Measurements from ENCODE around the gene C11orf68.

Gene C11orf68

DNA sequence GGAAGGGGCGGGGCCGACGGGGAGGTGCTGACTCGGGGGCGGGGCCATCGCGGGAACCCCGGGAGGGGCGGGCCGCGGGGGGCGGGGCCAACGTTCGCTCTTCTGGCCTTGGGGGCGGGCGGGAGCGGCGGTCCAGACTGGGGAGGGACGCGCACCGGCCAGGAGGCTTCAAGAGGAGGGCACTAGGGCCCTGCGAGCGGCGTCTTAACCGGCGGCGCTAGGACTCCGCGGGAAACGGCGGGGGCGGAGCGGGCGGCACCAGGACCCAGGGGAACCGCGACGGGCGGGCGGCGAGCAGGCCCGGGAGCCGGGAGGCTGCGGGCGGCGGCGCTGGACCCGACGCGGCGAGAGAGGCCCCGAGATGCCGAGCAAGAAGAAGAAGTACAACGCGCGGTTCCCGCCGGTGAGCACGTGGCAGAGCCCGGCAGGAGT is 295 bp upstream of the C11orf68 start, which contains the start of gene DRAP1:
DRAP1 (plus strand) TSS at position 286 of the 432 bp plus-strand sequence; CDS start at position 362, 76 bp downstream.
- H3K9me2 ChIP-seq (replicated peaks; ENCODE audit: insufficient read depth, low read length): no peaks in the 10 kb centered on the region
- H3K4me2 ChIP-seq (ENCODE audit: low read depth, low read length): peak within 1 kb of the TSS; percentile 99
- H2AFZ ChIP-seq (ENCODE audit: low read length): peak within 1 kb of the TSS; percentile 77
- peaks cover 36% of the 10 kb centered on the region for H3K79me2 ChIP-seq (ENCODE audit: low read length)
- no peaks in the 10 kb centered on the region for H4K20me1 ChIP-seq (ENCODE audit: insufficient read depth, low read length)
- peak; percentile 99 for DNase-seq
- H3K4me3 ChIP-seq (ENCODE audit: low read length): peak within 1 kb of the TSS; percentile 85
- peaks cover 8% of the 10 kb centered on the region; the same call in 1 of the 2 replicates for H3K4me1 ChIP-seq (ENCODE audit: low read length)
- no peaks in the 10 kb centered on the region for H3K27me3 ChIP-seq (replicated peaks; ENCODE audit: insufficient read depth, low read length)
- H3K27ac ChIP-seq (ENCODE audit: low read length): peak within 1 kb of the TSS; percentile 31; the same call in 1 of the 2 replicates
- H3K9ac ChIP-seq (ENCODE audit: low read length): peak within 1 kb of the TSS; percentile 90
- no peaks in the 10 kb centered on the region for H3K9me3 ChIP-seq (replicated peaks; ENCODE audit: insufficient read depth, low read length)
- TF ChIP-seq EZH2phosphoT487 (IDR thresholded peaks at IDR 0.05; ENCODE audit: low read length): no peak
- TF ChIP-seq EZH2 (optimal IDR thresholded peaks at IDR 0.05; ENCODE audit: low read depth, low read length): no peak
- TF ChIP-seq, protein P1, sequence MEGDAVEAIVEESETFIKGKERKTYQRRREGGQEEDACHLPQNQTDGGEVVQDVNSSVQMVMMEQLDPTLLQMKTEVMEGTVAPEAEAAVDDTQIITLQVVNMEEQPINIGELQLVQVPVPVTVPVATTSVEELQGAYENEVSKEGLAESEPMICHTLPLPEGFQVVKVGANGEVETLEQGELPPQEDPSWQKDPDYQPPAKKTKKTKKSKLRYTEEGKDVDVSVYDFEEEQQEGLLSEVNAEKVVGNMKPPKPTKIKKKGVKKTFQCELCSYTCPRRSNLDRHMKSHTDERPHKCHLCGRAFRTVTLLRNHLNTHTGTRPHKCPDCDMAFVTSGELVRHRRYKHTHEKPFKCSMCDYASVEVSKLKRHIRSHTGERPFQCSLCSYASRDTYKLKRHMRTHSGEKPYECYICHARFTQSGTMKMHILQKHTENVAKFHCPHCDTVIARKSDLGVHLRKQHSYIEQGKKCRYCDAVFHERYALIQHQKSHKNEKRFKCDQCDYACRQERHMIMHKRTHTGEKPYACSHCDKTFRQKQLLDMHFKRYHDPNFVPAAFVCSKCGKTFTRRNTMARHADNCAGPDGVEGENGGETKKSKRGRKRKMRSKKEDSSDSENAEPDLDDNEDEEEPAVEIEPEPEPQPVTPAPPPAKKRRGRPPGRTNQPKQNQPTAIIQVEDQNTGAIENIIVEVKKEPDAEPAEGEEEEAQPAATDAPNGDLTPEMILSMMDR (IDR thresholded peaks at IDR 0.05; ENCODE audit: low read length): no peak
- no peaks in the 10 kb centered on the region for H3K36me3 ChIP-seq (replicated peaks; ENCODE audit: insufficient read depth, low read length)
- H3F3A ChIP-seq (ENCODE audit: insufficient read depth, low read length): no peaks in the 10 kb centered on the region

DNA sequence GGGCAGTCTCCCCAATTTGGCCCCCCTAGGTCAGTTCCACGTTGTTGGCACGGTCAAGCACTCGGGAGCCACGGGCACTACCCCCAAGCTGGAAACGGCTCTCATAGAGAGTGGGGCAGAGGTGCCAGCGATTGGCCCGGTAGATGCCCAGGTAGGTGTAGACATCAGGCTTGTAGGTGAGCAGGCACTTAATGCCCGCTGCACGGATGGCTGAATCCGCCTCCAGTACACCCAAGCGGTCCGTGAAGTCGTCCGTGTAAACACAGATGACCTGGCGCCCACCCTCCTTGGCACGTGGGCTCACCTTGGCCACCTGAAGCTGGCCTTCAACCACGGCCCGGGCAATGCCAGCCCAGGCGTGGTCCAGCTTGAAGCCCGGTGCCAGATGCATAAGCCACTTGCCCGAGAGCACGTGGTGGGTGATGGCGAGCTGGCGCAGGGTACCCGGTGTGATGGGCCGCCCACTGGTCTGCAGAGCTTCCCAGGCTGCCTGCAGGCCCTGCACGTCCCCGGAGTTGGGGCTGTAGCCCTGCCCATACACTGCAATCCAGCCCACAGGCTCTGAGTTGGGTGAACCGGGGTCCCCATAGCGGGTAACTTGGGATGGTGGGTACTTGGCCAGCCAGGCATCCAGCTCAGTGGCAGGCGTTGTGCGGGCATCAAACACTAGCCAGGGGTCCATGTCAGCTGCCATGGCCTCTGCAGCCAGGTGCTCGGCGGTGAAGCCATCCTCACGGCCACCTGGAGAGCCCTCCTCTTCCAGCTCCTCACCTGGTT is 1.2 kb downstream of the C11orf68 start:
- Histone ChIP-seq H4K20me1 (ENCODE audit: insufficient read depth, low read length) (no peaks in the 10 kb centered on the region), H3K9me2 (replicated peaks; ENCODE audit: insufficient read depth, low read length) (no peaks in the 10 kb centered on the region), H3K9me3 (replicated peaks; ENCODE audit: insufficient read depth, low read length) (no peaks in the 10 kb centered on the region), H3K27me3 (replicated peaks; ENCODE audit: insufficient read depth, low read length) (no peaks in the 10 kb centered on the region), H2AFZ (ENCODE audit: low read length) (no peak overlapping the region), H3K4me1 (ENCODE audit: low read length) (peaks cover 8% of the 10 kb centered on the region; the same call in 1 of the 2 replicates), H3F3A (ENCODE audit: insufficient read depth, low read length) (peaks cover 4% of the 10 kb centered on the region; the same call in 1 of the 2 replicates), H3K36me3 (replicated peaks; ENCODE audit: insufficient read depth, low read length) (no peaks in the 10 kb centered on the region), H3K4me2 (ENCODE audit: low read depth, low read length) (peak overlapping the region; percentile 91), H3K79me2 (ENCODE audit: low read length) (peaks cover 36% of the 10 kb centered on the region), H3K9ac (ENCODE audit: low read length) (peak overlapping the region; percentile 90), H3K4me3 (ENCODE audit: low read length) (peak overlapping the region; percentile 85), H3K27ac (ENCODE audit: low read length) (no peak overlapping the region)
- TF ChIP-seq EZH2 (optimal IDR thresholded peaks at IDR 0.05; ENCODE audit: low read depth, low read length): no peak
- no peak for TF ChIP-seq EZH2phosphoT487 (IDR thresholded peaks at IDR 0.05; ENCODE audit: low read length)
- TF ChIP-seq, protein P1 (IDR thresholded peaks at IDR 0.05; ENCODE audit: low read length): no peak
- no peak for DNase-seq

DNA sequence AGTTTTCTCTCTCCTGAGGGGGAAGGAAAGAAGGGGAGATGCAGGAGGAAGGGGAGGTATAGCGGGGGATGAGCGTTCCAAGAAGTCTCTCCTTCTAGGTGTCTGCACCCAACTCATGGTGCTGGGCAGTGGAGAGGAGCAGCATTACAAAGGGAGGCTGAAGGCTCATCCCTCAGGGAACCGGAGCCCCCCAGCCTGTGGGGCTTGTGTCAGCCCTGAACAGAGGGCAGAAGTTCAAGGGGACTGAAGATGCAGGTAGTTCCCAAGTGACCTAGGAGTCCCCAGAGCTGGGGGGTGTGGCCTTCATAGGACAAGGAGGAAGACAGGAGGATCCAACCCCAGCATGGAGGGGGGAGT is 1.8 kb downstream of the C11orf68 start:
- DNase-seq: no peak
- peaks cover 4% of the 10 kb centered on the region; the same call in 1 of the 2 replicates for H3F3A ChIP-seq (ENCODE audit: insufficient read depth, low read length)
- H4K20me1 ChIP-seq (ENCODE audit: insufficient read depth, low read length): no peaks in the 10 kb centered on the region
- peaks cover 8% of the 10 kb centered on the region; the same call in 1 of the 2 replicates for H3K4me1 ChIP-seq (ENCODE audit: low read length)
- H3K9ac ChIP-seq (ENCODE audit: low read length): no peak overlapping the region
- H3K9me2 ChIP-seq (replicated peaks; ENCODE audit: insufficient read depth, low read length): no peaks in the 10 kb centered on the region
- no peak overlapping the region for H2AFZ ChIP-seq (ENCODE audit: low read length)
- H3K27ac ChIP-seq (ENCODE audit: low read length): no peak overlapping the region
- TF ChIP-seq EZH2phosphoT487 (IDR thresholded peaks at IDR 0.05; ENCODE audit: low read length) (no peak), EZH2 (optimal IDR thresholded peaks at IDR 0.05; ENCODE audit: low read depth, low read length) (no peak)
- TF ChIP-seq, protein P1 (IDR thresholded peaks at IDR 0.05; ENCODE audit: low read length): no peak
- no peak overlapping the region for H3K4me3 ChIP-seq (ENCODE audit: low read length)
- no peaks in the 10 kb centered on the region for H3K36me3 ChIP-seq (replicated peaks; ENCODE audit: insufficient read depth, low read length)
- peaks cover 36% of the 10 kb centered on the region for H3K79me2 ChIP-seq (ENCODE audit: low read length)
- H3K27me3 ChIP-seq (replicated peaks; ENCODE audit: insufficient read depth, low read length): no peaks in the 10 kb centered on the region
- peak overlapping the region; percentile 91; the same call in 1 of the 2 replicates for H3K4me2 ChIP-seq (ENCODE audit: low read depth, low read length)
- no peaks in the 10 kb centered on the region for H3K9me3 ChIP-seq (replicated peaks; ENCODE audit: insufficient read depth, low read length)

All from MM.1S (cell line).